Right lobe of liver (tissue), 6 donors: Measurements from ENCODE around the gene MARCHF7. TPM values are rescaled to one million over a fixed set of nuclear protein-coding genes. Genes with fewer than 3 reads are reported as not detected.

Experiments used
- ATAC-seq, 4 donors: fragments of 200-7000 bp; cut with Tn5 transposase; one replicate each; pipeline ENCODE4 v1.9.1; 2020; ENCODE audit warnings: mild to moderate bottlenecking in 4 of 4, moderate library complexity in 4 of 4
- DNase-seq, 3 donors: peaks; one replicate each; pipeline ENCODE4 v3.0.0-alpha.2; 2020
- H3K27ac ChIP-seq, 3 donors: fragments of 200-600 bp; one replicate each; pipeline ENCODE4 v1.8.0; 2022
- H3K27me3 ChIP-seq, 2 donors: fragments of 200-600 bp; one replicate each; pipeline ENCODE4 v1.8.0; 2022
- H3K36me3 ChIP-seq, 4 donors: fragments of 200-600 bp; sonication (generic) in 1 of 4; one replicate each; pipeline versions ENCODE4 v1.5.1 to v1.8.0; 2017 to 2022; ENCODE audit warnings: control low read depth in 1 of 4
- H3K4me1 ChIP-seq, 4 donors: fragments of 200-600 bp; sonication (generic) in 1 of 4; one replicate each; pipeline versions ENCODE4 v1.5.1 to v1.8.0; 2017 to 2022; ENCODE audit warnings: control low read depth in 1 of 4
- H3K4me3 ChIP-seq, 3 donors: fragments of 200-600 bp; one replicate each; pipeline ENCODE4 v1.8.0; 2022
- H3K9me3 ChIP-seq, 4 donors: fragments of 200-600 bp; sonication (generic) in 1 of 4; one replicate each; pipeline versions ENCODE4 v1.5.1 to v1.8.0; 2017 to 2022; ENCODE audit warnings: control low read depth in 1 of 4
- CTCF ChIP-seq, 4 donors: fragments of 200-600 bp in 3 of 4; fragments of 450-650 bp in 1 of 4; IDR thresholded peaks; one replicate each; pipeline versions ENCODE4 v1.5.1 to v1.8.0; 2016 to 2022; ENCODE audit warnings: antibody characterized with exemption in 4 of 4, mild to moderate bottlenecking in 2 of 4
- POLR2A ChIP-seq: fragments of 450-650 bp; IDR thresholded peaks from one replicate; pipeline ENCODE4 v1.6.1; 2017; ENCODE audit warnings: antibody characterized with exemption, mild to moderate bottlenecking
- WGBS: methylation state at CpG from one replicate; pipeline ENCODE4 v1.1.6; 2018; ENCODE audit warnings: low coverage, low lambda C conversion rate; ENCODE audit not compliant: insufficient coverage; ENCODE audit errors: missing lambda C conversion rate; 5-methylcytosine and 5-hydroxymethylcytosine counted together
- intact Hi-C, 2 donors: fragments of 100-400 bp; cut with DNase I; formaldehyde crosslinking; loops; one replicate each; pipeline versions ENCODE4 v1.11.2 to v1.14.1; 2022
- total RNA-seq, 6 experiments: library from RNA; depleted of rRNA in 2 of 6; stranded (reverse); fragments of >200 nt in 2 of 6; fragmentation: NEBNext Ultra II Directional in 3 of 6; extraction: Animal tissue kit (Norgen Biotek cat#: 25700) in 3 of 6; gene quantifications; one replicate each; pipeline versions ENCODE4 v1.1.0 to v1.2.4, GENCODE V29; 2016 to 2023
- donor health status: DM: no; HTN: yes; CAD: no.
- donor health status: DM: no; HTN: no; CAD: no.
- donor health status: DM: no; HTN: no; CAD: no.
- donor health status: DM: no; HTN: yes; CAD: no.
- donor health status: DM: no; HTN: yes; CAD: no.

Gene MARCHF7
- total RNA-seq, 6 experiments from 2014 or later: 20.1 to 41.2 (median 29.8) TPM

DNA sequence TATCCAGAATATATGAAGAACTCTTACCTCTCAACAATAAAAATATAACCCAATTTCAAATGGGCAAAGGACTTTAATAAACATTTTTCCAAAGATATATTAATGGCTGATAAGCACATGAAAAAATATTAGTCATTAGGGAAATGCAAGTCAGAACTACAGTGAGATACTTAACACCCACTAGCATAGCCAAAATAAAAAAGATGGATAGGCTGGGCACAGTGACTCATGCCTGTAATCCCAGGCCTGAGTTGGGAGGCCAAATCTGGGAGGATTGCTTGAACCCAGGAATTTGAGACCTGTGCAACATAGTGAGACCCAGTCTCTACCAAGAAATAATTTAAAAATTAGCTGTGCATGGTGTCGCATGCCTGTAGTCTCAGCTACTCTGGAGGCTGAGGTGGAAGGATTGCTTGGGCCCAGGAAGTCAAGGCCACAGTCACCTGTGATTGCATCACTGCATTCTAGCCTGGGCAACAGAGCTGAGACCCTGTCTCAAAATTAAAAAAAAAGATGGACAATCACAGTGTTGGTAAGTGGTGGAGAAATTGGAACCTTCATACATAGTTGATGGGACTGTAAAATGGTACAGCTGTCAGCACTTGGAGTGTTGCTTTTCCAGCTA is 25.1 kb downstream of the MARCHF7 start:
- DNase-seq: no peak
- Histone ChIP-seq H3K4me1 (no peaks in the 10 kb centered on the region), H3K36me3 (peaks cover 0 to 20% (median 9%) of the 10 kb centered on the region in 4 donors), H3K9me3 (no peaks in the 10 kb centered on the region), H3K27me3 (no peaks in the 10 kb centered on the region), H3K4me3 (no peak overlapping the region), H3K27ac (no peak overlapping the region)
- ATAC-seq: no peak
- no peak for TF ChIP-seq CTCF (IDR thresholded peaks at IDR 0.05)
- TF ChIP-seq POLR2A: no peak
- 80% methylated on average over 1 of the region's 1 CpG for WGBS
- intact Hi-C loops: no loop called here

- WGBS: no CpG with 5 or more reads among the region's 11 CpGs
- H3K27ac ChIP-seq: no peak overlapping the region
- no peaks in the 10 kb centered on the region for H3K9me3 ChIP-seq
- DNase-seq (no peak), ATAC-seq (peak in 2 of 4 donors; percentile 28 to 34)
- H3K36me3 ChIP-seq: peaks cover 0 to 20% (median 10%) of the 10 kb centered on the region in 4 donors
- intact Hi-C loops: no loop called here
- H3K4me1 ChIP-seq: no peaks in the 10 kb centered on the region
- TF ChIP-seq POLR2A (no peak), CTCF (IDR thresholded peaks at IDR 0.05) (no peak)
- no peak overlapping the region for H3K4me3 ChIP-seq
- H3K27me3 ChIP-seq: no peaks in the 10 kb centered on the region
Measured at GRCh38 chr2:159737917-159738296, 25.6 kb downstream of the MARCHF7 start.

- ATAC-seq: peak; percentile 35 to 57 (median 42)
- peaks cover 0 to 24% (median 7%) of the 10 kb centered on the region in 4 donors for H3K36me3 ChIP-seq
- intact Hi-C loops: no loop called here
- H3K4me1 ChIP-seq: no peaks in the 10 kb centered on the region
- 93% methylated on average over 3 of the region's 15 CpGs for WGBS
- TF ChIP-seq POLR2A (no peak), CTCF (IDR thresholded peaks at IDR 0.05) (no peak)
- no peak overlapping the region for H3K4me3 ChIP-seq
- no peaks in the 10 kb centered on the region for H3K9me3 ChIP-seq
- H3K27me3 ChIP-seq: no peaks in the 10 kb centered on the region
- no peak overlapping the region for H3K27ac ChIP-seq
- DNase-seq: no peak
Measured at GRCh38 chr2:159738509-159739390, 26.4 kb downstream of the MARCHF7 start.

- no peak overlapping the region for H3K4me3 ChIP-seq
- peaks cover 0 to 35% (median 7%) of the 10 kb centered on the region in 4 donors for H3K36me3 ChIP-seq
- H3K9me3 ChIP-seq: no peaks in the 10 kb centered on the region
- TF ChIP-seq POLR2A (no peak), CTCF (IDR thresholded peaks at IDR 0.05) (no peak)
- no peak for ATAC-seq
- no peaks in the 10 kb centered on the region for H3K4me1 ChIP-seq
- no peak for DNase-seq
- H3K27ac ChIP-seq: no peak overlapping the region
- intact Hi-C loops: no loop called here
- H3K27me3 ChIP-seq: no peaks in the 10 kb centered on the region
- WGBS: 96% methylated on average over 5 of the region's 6 CpGs
Measured at GRCh38 chr2:159742846-159743245, 30.5 kb downstream of the MARCHF7 start.
